KBM-7 (cell line): ENCODE data around the gene TTC1.
A peak's percentile ranks its signal among the peaks of the same experiment; 100 is the strongest.

Source experiments
- DNase-seq: peaks from one replicate; pipeline ENCODE4 v3.0.0-alpha.2; 2015
- in situ Hi-C: fragments of 300-500 bp; cut with MboI; formaldehyde crosslinking; loops from 2 replicates; pipeline ENCODE4 v1.14.3; 2020; ENCODE audit warnings: low sequenced_read_pairs, low pct_unique_long_range_greater_than_20kb, mixed read lengths

Gene TTC1

DNA sequence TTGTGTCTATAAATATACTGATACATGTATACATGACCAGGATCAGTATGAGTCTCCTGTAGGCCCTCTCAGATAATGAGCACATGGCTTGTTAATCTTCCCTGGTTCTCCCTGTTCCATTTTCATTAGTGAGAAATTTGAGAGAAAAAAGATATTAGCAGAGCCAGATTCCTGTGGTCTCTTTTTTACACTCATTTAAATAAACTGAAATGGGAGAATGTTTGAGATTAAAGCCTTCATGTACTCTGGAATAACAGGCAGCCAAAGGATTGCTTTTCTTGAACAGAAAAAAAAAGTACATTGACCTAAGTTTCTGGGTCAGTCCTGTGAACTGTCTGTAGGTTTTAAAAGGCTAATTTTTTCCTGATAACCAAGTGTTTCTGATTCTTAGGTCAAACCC lies 66.1 kb downstream of the TTC1 start:
- in situ Hi-C loops = no loop called here
- DNase-seq = no peak

DNA sequence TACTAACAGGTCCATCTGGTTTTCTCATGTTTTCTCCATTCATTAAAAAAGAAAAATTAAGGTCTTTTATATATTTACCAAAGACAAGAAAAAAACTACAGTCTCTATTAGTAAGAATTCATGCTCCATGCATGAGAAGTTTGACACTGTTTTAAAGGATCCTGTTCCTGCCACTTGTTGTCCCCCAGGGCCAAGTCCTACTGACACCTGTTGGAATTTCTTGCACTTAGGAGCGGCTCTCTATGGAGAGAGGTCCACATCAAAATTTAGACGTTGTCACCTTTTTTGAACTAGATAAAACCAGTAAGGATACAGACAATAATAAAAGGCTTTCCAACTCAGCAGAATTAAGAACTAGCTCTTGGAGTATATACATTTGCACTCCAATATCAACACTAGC lies 68.1 kb downstream of the TTC1 start:
- in situ Hi-C loops = no loop called here
- no peak for DNase-seq

DNA sequence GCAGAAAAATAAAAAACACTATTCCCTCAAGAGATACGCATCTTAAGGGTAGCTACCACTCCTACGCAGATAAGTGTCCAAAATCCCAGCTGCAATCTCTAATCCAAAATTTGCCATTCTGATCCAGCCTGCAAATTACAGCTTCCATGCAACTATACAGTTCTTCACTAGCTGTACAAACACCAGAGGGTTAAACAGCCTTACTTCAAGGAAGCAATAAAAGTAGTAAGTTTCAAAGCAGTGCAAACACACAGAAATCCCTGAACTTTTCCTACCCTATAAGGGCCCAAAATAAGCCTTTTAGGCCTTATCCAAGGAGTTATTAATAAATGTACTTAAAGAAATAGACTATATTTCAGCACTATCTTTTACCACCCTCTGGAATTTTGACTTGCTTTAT lies 70.8 kb downstream of the TTC1 start:
- in situ Hi-C loops = no loop called here
- no peak for DNase-seq

DNA sequence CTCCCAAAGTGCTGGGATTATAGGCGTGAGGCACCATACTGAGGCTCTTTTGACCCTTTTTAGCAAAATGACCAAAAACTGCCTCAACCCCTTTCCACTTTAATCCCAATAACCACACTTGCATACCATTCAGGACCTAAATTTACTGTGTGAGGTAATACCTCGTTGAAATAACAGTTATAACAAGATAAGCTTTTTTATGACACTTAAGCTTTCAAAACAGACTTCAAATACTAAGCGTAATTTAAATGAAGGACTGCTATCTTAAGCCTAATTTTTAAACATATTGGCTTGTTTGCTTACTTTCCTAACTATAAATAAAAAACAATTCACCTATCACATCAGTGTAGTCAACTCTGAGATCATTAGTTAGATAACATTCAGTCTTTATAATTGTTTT lies 72.6 kb downstream of the TTC1 start:
- in situ Hi-C loops = no loop called here
- DNase-seq = no peak

DNA sequence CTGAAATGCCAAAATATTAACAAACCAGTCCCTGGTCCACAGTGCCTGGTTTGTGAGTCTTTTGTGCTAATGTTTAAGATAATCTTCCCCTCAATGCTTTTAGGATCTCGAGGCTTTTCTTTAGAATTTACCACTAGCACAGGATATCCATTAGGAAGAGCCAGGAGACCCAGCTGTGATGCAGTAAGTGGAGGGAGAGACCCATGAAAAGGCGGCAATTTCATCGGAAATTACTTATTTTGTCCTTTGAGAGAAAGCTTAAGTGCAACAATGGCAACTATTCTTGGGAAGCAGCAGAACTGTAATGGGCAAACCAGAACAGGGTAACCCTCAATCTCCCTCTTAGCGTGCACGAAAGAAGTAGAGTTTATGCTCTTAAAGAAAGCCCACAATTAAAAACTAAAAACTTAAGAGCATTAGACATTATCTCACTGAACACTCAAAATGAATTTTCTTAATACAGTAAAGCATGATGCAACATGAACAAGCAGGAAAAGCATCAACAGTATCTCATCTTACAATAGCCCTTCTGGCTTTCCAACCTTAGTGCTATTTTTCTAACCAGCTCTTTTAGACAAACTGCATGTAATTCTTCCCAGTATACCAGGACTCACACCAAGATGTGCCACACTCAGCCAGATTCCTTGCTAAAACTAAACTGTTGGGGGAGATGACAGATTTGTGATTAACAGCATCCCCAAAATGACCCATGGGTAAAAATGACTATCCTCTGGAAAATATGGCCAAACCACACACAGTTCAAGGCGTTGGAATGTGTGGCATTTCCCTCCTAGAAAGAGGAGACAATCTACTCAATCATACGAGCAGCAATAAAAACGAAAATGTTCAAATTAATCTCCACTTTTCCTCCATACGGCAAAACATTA lies 73.9 kb downstream of the TTC1 start:
- DNase-seq = no peak
- in situ Hi-C loops = no loop called here

DNA sequence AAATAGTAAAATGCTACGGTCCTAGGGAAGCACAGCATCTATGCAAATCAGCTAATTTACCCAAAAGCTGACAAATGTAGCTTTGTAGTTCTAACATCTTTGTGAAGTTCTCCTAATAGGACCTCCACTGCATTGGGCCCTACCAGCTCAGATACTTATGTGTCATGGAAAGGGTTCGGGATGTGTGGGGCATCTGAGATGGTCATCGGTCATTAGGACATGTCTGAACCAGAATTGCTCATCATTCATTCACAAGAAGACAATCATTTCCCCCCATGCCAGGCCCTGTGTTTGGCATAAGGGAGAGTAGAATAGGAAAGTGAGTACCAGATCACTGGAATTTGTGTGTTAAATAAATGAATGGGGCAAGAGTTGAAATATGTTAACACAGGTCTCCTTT lies 74.6 kb downstream of the TTC1 start:
- DNase-seq = no peak

DNA sequence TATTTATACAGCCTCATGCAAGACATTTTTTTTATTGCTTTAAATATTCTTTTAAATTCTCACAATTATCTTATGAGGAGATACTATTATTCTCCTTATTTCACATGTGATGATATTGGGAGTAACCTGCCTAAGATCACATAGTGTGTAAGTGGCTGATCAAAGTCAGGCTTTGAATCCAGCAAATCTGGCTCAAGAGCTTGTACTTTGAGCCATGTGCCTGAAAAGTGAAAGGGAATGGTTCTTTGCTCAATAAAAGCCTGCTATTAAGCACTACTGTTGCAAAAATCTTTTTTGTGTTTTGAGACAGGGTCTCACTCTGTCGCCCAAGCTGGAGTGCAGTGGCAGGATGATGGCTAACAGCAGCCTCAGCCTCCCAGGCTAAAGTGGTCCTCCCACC lies 75.2 kb downstream of the TTC1 start:
- in situ Hi-C loops = no loop called here
- no peak for DNase-seq

More for the DNA sequence above, 74.6 kb downstream of the TTC1 start:
- in situ Hi-C loops = no loop called here

DNA sequence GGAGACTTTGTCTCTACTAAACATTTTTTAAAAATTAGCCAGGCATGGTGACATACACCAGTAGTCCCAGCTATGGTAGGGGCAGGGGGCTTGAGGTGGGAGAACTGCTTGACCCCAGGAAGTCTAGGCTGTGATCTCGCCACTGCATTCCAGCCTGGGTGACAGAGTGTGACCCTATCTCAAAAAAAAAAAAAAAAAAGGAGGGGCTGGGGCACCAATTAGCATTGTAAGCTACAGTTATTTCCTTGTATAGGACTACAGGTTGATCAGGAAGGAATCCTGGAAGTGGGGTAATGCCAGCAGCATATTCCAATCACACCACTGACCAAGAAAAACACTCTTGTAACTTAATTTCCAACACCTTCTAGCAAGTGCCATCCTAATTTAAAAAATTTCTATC lies 78.3 kb downstream of the TTC1 start:
- DNase-seq = no peak
- in situ Hi-C loops = no loop called here

DNA sequence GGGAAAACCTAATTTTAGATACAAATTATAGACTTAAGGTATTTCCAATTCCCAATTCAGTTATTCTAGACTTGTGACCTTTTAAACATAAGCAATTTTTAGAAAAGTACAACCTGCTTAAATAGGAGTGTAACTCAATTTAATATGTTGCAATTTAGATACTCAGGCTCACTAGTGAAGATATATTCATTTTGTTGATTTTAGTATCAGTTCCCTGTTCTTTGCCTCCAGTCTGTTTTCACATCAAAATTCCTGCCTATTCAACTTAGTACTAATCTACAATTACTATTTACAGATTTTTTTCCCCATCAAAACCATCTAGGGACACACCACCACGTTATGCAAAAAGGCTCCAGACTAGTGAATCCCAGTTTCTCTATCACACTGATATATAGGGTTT lies 79.9 kb downstream of the TTC1 start:
- DNase-seq = no peak
- in situ Hi-C loops = no loop called here

DNA sequence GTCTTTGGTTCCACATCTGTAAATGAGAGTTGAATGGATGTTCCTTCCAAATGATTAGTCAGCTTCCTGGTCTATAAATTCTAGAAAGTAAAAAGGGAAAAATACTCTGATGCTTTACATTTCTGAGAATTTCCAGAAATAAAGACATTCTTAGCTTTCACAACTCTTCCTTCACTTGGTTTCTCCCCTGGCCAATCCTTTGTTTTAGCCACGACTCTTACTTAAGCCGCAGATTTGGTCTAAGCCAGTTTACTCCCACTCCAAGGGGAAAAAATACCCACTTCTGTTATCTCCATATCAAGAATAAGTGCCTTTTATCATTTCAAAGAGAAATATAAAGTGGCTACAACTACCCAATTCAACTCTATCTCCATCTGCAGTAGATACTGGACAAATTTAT lies 80.6 kb downstream of the TTC1 start:
- in situ Hi-C loops = no loop called here
- DNase-seq = no peak

DNA sequence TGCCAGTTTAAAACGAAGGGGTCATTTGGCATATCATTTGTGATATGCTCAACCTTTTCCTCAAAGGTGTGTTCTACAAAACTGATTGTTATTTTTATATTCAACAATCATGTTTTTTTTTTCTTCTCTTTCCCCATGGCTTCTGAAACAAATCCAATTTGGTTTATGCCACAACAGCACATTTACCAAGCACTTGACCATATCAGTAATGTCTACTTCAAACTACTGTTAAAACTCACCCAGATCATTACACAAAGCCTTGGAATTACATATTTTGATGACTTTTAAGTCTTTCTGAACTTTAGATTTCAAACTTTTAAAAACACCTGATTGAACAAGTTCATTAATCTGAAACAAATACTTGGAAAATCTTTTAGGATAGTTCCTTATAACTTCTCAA lies 81.1 kb downstream of the TTC1 start:
- in situ Hi-C loops = no loop called here
- DNase-seq = no peak

DNA sequence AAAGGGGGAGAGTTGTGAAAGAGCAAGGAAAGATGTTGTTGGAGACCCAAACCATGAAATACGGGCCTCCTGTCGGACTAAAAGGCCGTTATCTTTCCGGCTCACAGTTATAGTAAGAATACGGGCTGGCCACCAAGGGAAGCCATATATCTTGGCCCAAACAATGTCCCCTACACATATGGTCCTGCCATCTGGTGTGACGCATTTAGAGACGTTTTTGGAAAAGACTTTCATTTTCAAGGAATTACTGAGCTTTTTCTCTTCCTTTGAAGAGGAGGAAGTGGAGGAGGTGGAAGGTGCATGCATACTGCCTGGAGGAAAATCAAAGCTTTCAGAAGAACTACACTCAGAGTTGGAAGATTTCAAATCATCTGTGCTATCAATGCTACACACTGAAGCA lies 83.6 kb downstream of the TTC1 start:
- in situ Hi-C loops = no loop called here
- DNase-seq = no peak

DNA sequence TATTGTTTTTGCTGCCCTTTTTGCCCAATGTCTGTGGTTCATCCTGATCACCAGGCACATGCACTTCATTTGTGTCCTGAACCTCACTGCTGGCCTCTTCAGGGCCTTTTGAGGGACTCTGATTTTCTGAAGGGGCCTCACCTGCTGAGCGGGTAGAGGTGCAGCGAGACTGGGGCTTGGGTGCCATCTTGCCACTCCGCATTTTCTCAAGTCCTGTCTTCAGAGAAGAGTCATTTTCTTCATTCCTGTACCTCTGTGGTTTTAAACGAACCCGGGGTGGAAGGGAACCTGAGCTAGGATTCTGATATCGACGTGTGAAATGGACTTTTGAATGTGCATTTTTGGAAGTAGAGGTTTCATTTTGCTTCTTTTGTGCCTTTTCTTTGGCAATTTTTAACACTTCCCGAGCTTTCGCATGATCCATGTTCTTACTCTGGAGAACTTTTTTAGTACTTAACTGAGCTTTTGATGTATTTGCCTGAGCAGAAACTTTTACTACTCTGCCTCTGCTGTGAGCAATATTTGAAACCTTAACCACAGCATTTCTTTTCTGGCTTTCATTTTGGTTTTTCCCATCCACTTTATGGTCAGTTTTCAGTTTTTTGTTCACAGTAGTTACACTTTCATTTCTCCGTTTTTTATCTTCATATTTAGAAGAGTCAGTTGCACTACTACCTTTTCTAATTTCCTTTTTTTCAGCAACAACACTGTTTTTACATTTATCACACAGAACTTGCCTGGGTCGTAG lies 84.2 kb downstream of the TTC1 start:
- no peak for DNase-seq

DNA sequence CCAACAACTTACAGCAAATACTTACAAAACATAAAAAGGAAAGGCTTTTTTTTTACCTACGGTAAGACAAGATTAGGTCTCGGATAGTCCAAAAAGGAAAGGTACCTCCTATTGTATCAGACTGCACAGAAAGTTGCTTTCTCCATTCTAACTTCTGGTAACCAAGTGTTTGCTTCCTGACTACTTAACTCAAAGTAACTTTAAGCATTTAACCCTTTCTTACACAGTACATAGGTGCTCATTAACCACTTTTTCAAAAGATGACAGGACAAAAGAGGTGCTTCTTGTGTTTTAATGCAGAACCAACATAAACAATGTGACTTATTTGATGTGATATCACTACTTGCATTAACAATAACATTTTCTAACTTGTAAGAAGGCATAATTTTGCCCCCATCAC lies 87.2 kb downstream of the TTC1 start:
- DNase-seq = no peak
- in situ Hi-C loops = no loop called here

More for the DNA sequence above, 84.2 kb downstream of the TTC1 start:
- in situ Hi-C loops = no loop called here

DNA sequence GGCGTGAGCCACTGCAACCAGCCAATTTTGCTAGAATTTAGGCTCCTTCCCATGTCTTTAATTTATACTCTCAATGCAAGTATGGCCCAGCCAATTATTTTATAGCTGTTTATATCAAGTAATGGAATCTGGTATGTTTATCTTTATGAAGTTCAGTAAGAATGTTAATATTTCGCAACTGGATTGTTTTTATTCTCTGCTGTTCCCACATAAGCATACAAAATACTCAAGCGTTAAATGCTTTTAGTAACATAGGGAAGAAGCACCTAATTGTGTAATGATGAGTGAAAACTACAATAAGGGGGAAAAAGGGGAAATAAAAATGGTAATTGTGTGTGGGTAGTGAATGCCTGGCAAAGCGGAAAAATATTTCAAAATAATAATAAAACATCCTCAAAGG lies 89.1 kb downstream of the TTC1 start:
- in situ Hi-C loops = no loop called here
- DNase-seq = no peak

DNA sequence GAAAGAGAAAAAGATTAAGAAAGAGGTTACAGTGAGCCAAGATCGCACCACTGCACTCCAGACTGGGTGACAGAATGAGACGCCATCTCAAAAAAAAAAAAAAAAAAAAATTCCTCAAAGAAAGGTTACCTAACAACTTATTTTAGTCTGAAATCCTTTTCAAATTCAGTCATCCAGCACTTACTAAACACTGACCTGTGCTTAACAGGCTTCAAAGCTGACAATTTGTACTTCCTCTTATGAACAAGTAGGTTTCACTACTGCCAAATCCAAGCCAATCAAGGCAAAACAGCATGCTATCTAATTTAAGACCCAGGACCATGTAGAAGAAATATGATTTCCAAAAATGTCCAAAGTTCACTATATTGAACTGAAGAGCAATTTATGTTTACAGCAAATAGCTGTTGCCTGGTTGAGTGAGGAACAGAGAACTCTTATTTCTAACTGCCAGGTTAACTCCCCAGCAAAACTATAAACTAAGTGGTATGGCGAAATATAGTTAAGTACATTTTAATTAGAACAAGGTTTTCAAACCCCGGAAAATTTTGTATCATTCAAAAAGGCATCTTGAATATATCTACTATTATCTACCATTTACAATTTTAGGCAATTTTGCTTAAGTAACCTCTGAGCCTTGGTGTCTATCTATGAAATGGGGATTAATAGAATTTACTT lies 96.9 kb downstream of the TTC1 start:
- DNase-seq = peak; percentile 55
- in situ Hi-C loops = no loop called here

DNA sequence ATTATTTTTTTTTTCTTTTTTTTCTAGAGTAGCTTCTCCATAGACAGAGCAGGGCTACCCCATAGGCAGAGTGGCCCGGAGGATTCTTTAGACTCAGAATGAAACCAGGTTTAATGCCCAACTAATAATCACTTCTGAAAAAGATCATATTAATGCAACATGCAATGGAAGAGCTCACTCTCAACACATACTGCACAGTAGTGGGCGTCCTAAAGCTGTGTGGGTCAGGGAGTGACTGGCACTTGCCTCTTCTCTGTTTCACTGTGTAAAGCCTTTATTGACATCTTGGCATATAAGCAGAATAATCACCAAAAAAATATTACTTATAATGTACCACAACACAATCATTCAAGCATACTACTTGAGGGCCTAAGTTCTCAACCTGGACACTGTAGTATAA lies 99.2 kb downstream of the TTC1 start:
- DNase-seq = no peak
- in situ Hi-C loops = no loop called here
